Activated naive CD4-positive, alpha-beta T cell treated with anti-CD3 and anti-CD28 coated beads for 36 hours (primary cell): ENCODE data around the gene HIC2. TPM values are rescaled to one million over a fixed set of nuclear protein-coding genes. Genes with fewer than 3 reads are reported as not detected.
"Not testable (repeated sequence)": the region's sequence is repeated elsewhere in the genome, so short reads cannot be mapped to it uniquely, and the experiment has no call there.

Experiments
- CTCF ChIA-PET: fragments of 350-600 bp; sonication (Branson Sonifier 250); formaldehyde crosslinking; loops from one replicate; lab custom pipeline; 2021; ENCODE audit warnings: antibody characterized with exemption; lab: Charles Lee
- DNase-seq: peaks from one replicate; pipeline ENCODE4 v3.0.0-alpha.2; 2020
- H3K27ac Mint-ChIP-seq: one replicate; pipeline ENCODE4 v1.8.0; 2021; ENCODE audit warnings: mild to moderate bottlenecking, mixed read lengths
- H3K27me3 Mint-ChIP-seq: one replicate; pipeline ENCODE4 v1.8.0; 2021; ENCODE audit warnings: low read depth, mixed read lengths
- H3K36me3 Mint-ChIP-seq: one replicate; pipeline ENCODE4 v1.8.0; 2021; ENCODE audit warnings: low read depth, mixed read lengths
- H3K4me1 Mint-ChIP-seq: one replicate; pipeline ENCODE4 v1.8.0; 2021; ENCODE audit warnings: low read depth, mixed read lengths
- H3K4me3 Mint-ChIP-seq: one replicate; pipeline ENCODE4 v1.8.0; 2021; ENCODE audit warnings: mild to moderate bottlenecking, moderate library complexity, mixed read lengths
- H3K9me3 Mint-ChIP-seq: one replicate; pipeline ENCODE4 v1.8.0; 2021; ENCODE audit warnings: mixed read lengths
- intact Hi-C: fragments of 100-400 bp; cut with micrococcal nuclease; formaldehyde crosslinking; loops from one replicate; pipeline ENCODE4 v1.15.1; 2023
- total RNA-seq, 2 experiments: library from RNA; stranded (reverse); gene quantifications; one replicate each; pipeline ENCODE4 v1.2.3, GENCODE V29; 2021

The HIC2 gene
- total RNA-seq, 2 experiments from 2014 or later: 3.1 to 3.3 TPM

GRCh38 chr22:21448627-21449416 is 31.7 kb downstream of the HIC2 start:
- no peak overlapping the region for H3K27ac Mint-ChIP-seq
- no peaks in the 10 kb centered on the region for H3K4me1 Mint-ChIP-seq
- no peak overlapping the region for H3K4me3 Mint-ChIP-seq
- CTCF ChIA-PET: no interaction called here
- DNase-seq: no peak
- no peaks in the 10 kb centered on the region for H3K27me3 Mint-ChIP-seq
- intact Hi-C loops: no loop called here
- H3K9me3 Mint-ChIP-seq: no peaks in the 10 kb centered on the region
- H3K36me3 Mint-ChIP-seq: peaks cover 2% of the 10 kb centered on the region

GRCh38 chr22:21449531-21450319 is 32.6 kb downstream of the HIC2 start:
- H3K4me3 Mint-ChIP-seq: no peak overlapping the region
- H3K27ac Mint-ChIP-seq: no peak overlapping the region
- intact Hi-C loops: no loop called here
- H3K9me3 Mint-ChIP-seq: no peaks in the 10 kb centered on the region
- DNase-seq: no peak
- no peaks in the 10 kb centered on the region for H3K27me3 Mint-ChIP-seq
- CTCF ChIA-PET: no interaction called here
- H3K4me1 Mint-ChIP-seq: no peaks in the 10 kb centered on the region
- H3K36me3 Mint-ChIP-seq: peaks cover 2% of the 10 kb centered on the region

- H3K27ac Mint-ChIP-seq: no peak overlapping the region
- peaks cover 2% of the 10 kb centered on the region for H3K36me3 Mint-ChIP-seq
- no peaks in the 10 kb centered on the region for H3K27me3 Mint-ChIP-seq
- DNase-seq: no peak
- CTCF ChIA-PET: no interaction called here
- no peaks in the 10 kb centered on the region for H3K9me3 Mint-ChIP-seq
- H3K4me1 Mint-ChIP-seq: no peaks in the 10 kb centered on the region
- H3K4me3 Mint-ChIP-seq: no peak overlapping the region
- intact Hi-C loops: no loop called here
Measured at GRCh38 chr22:21450320-21450831, 33.2 kb downstream of the HIC2 start.

- no peaks in the 10 kb centered on the region for H3K9me3 Mint-ChIP-seq
- DNase-seq: no peak
Measured at GRCh38 chr22:21450858-21451353, 33.7 kb downstream of the HIC2 start.

GRCh38 chr22:21451545-21452520 is 34.7 kb downstream of the HIC2 start:
- CTCF ChIA-PET: no interaction called here
- Mint-ChIP-seq H3K4me1 (no peaks in the 10 kb centered on the region), H3K36me3 (no peaks in the 10 kb centered on the region), H3K9me3 (no peaks in the 10 kb centered on the region), H3K4me3 (no peak overlapping the region), H3K27me3 (no peaks in the 10 kb centered on the region), H3K27ac (no peak overlapping the region)
- intact Hi-C loops: no loop called here
- DNase-seq: no peak

More at GRCh38 chr22:21450858-21451353, 33.7 kb downstream of the HIC2 start:
- intact Hi-C loops: no loop called here
- peaks cover under 1% of the 10 kb centered on the region for H3K36me3 Mint-ChIP-seq
- H3K4me1 Mint-ChIP-seq: no peaks in the 10 kb centered on the region
- CTCF ChIA-PET: no interaction called here
- H3K27me3 Mint-ChIP-seq: no peaks in the 10 kb centered on the region
- H3K27ac Mint-ChIP-seq: no peak overlapping the region
- no peak overlapping the region for H3K4me3 Mint-ChIP-seq

- DNase-seq, H3K4me3 Mint-ChIP-seq, H3K27ac Mint-ChIP-seq, H3K9me3 Mint-ChIP-seq, H3K36me3 Mint-ChIP-seq, CTCF ChIA-PET, H3K4me1 Mint-ChIP-seq, intact Hi-C loops, H3K27me3 Mint-ChIP-seq: not testable (repeated sequence)
Measured at GRCh38 chr22:21452666-21453065, 35.5 kb downstream of the HIC2 start.

- H3K36me3 Mint-ChIP-seq, H3K9me3 Mint-ChIP-seq, H3K27me3 Mint-ChIP-seq, H3K4me1 Mint-ChIP-seq, H3K4me3 Mint-ChIP-seq, DNase-seq, H3K27ac Mint-ChIP-seq, CTCF ChIA-PET, intact Hi-C loops: not testable (repeated sequence)
Measured at GRCh38 chr22:21454998-21455333, 37.8 kb downstream of the HIC2 start.

GRCh38 chr22:21455334-21456089 is 38.3 kb downstream of the HIC2 start:
- Mint-ChIP-seq H3K27ac (no peak overlapping the region), H3K9me3 (no peaks in the 10 kb centered on the region), H3K4me1 (no peaks in the 10 kb centered on the region), H3K4me3 (no peak overlapping the region), H3K27me3 (no peaks in the 10 kb centered on the region), H3K36me3 (no peaks in the 10 kb centered on the region)
- CTCF ChIA-PET: no interaction called here
- no peak for DNase-seq
- intact Hi-C loops: no loop called here

- CTCF ChIA-PET: no interaction called here
- no peak for DNase-seq
Measured at GRCh38 chr22:21457023-21457787, 40.0 kb downstream of the HIC2 start.

GRCh38 chr22:21462672-21463071 is 45.5 kb downstream of the HIC2 start:
- H3K27me3 Mint-ChIP-seq, H3K9me3 Mint-ChIP-seq, intact Hi-C loops, H3K36me3 Mint-ChIP-seq, H3K4me3 Mint-ChIP-seq, H3K27ac Mint-ChIP-seq, H3K4me1 Mint-ChIP-seq, CTCF ChIA-PET, DNase-seq: not testable (repeated sequence)

More at GRCh38 chr22:21457023-21457787, 40.0 kb downstream of the HIC2 start:
- no peaks in the 10 kb centered on the region for H3K4me1 Mint-ChIP-seq
- no peaks in the 10 kb centered on the region for H3K27me3 Mint-ChIP-seq
- no peak overlapping the region for H3K4me3 Mint-ChIP-seq
- H3K9me3 Mint-ChIP-seq: no peaks in the 10 kb centered on the region
- H3K36me3 Mint-ChIP-seq: no peaks in the 10 kb centered on the region
- intact Hi-C loops: no loop called here
- H3K27ac Mint-ChIP-seq: no peak overlapping the region
